ENCODE results near the gene CCDC78.

CCDC78 gene

DNA sequence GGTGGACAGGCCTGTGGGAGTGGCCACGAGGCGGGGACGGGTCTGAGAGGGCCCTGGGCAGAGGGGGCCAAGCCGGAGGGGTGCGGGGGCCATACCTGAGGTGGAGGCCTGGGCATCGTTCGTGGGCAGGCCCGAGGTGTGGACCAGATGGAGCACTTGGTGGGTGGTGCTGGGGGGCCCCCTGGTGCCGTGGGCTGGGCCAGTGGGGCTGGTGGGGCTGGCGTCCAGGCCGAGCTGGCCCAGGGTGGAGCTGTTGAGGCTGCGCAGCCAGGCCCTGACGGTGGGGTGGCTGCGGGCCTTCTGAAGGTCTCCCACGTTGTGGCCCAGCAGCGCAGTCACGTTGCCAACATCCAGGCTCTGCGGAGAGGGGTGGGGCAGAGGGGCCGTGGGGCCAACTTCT, 43.7 kb upstream of the CCDC78 start:
- H3K36me3 Mint-ChIP-seq (ENCODE audit: low read depth): no peaks in the 10 kb centered on the region
- H3K4me1 Mint-ChIP-seq: no peaks in the 10 kb centered on the region
- H3K4me3 Mint-ChIP-seq: no peak overlapping the region
- no peak overlapping the region for H3K27ac Mint-ChIP-seq
- no peaks in the 10 kb centered on the region for H3K9me3 Mint-ChIP-seq
- TF ChIP-seq CTCF (IDR thresholded peaks at IDR 0.05; ENCODE audit: unreplicated experiment in 3 of 3): no peak
- H3K27me3 Mint-ChIP-seq (ENCODE audit: low read depth): peaks cover 5% of the 10 kb centered on the region

GRCh38 chr16:769184-769784, 43.0 kb upstream of the CCDC78 start:
- no peak overlapping the region for H3K4me3 Mint-ChIP-seq
- peaks cover 5% of the 10 kb centered on the region for H3K27me3 Mint-ChIP-seq (ENCODE audit: low read depth)
- H3K9me3 Mint-ChIP-seq: no peaks in the 10 kb centered on the region
- no peaks in the 10 kb centered on the region for H3K36me3 Mint-ChIP-seq (ENCODE audit: low read depth)
- H3K4me1 Mint-ChIP-seq: no peaks in the 10 kb centered on the region
- no peak overlapping the region for H3K27ac Mint-ChIP-seq
- no peak for TF ChIP-seq CTCF (IDR thresholded peaks at IDR 0.05; ENCODE audit: unreplicated experiment in 3 of 3)

DNA sequence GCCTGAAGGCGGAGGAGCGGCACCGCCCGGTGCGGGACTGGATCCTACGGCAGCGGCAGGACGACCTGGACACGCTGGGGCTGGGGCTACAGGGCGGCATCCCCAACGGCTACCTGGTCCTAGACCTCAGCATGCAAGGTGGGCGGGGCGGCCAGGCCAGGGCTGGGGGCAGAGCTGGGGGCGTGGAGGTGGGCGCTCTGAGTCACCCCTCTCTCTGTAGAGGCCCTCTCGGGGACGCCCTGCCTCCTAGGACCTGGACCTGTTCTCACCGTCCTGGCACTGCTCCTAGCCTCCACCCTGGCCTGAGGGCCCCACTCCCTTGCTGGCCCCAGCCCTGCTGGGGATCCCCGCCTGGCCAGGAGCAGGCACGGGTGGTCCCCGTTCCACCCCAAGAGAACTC, 42.2 kb upstream of the CCDC78 start:
- no peak overlapping the region for H3K27ac Mint-ChIP-seq
- no peak overlapping the region for H3K4me3 Mint-ChIP-seq
- H3K36me3 Mint-ChIP-seq (ENCODE audit: low read depth): no peaks in the 10 kb centered on the region
- no peaks in the 10 kb centered on the region for H3K4me1 Mint-ChIP-seq
- peaks cover 5% of the 10 kb centered on the region for H3K27me3 Mint-ChIP-seq (ENCODE audit: low read depth)
- no peak for TF ChIP-seq CTCF (IDR thresholded peaks at IDR 0.05; ENCODE audit: unreplicated experiment in 3 of 3)
- no peaks in the 10 kb centered on the region for H3K9me3 Mint-ChIP-seq

- Mint-ChIP-seq H3K27me3 (ENCODE audit: low read depth) (peaks cover 5% of the 10 kb centered on the region), H3K36me3 (ENCODE audit: low read depth) (no peaks in the 10 kb centered on the region), H3K9me3 (no peaks in the 10 kb centered on the region), H3K4me3 (no peak overlapping the region), H3K4me1 (no peaks in the 10 kb centered on the region), H3K27ac (no peak overlapping the region)
- no peak for TF ChIP-seq CTCF (IDR thresholded peaks at IDR 0.05; ENCODE audit: unreplicated experiment in 3 of 3)
These were observed 41.5 kb upstream of the CCDC78 start for GRCh38 chr16:767743-768235.

- no peak overlapping the region for H3K27ac Mint-ChIP-seq
- H3K4me1 Mint-ChIP-seq: no peaks in the 10 kb centered on the region
- no peaks in the 10 kb centered on the region for H3K36me3 Mint-ChIP-seq (ENCODE audit: low read depth)
- H3K9me3 Mint-ChIP-seq: no peaks in the 10 kb centered on the region
- H3K27me3 Mint-ChIP-seq (ENCODE audit: low read depth): peaks cover 5% of the 10 kb centered on the region
- no peak for TF ChIP-seq CTCF (IDR thresholded peaks at IDR 0.05; ENCODE audit: unreplicated experiment in 3 of 3)
- no peak overlapping the region for H3K4me3 Mint-ChIP-seq
These were observed 40.8 kb upstream of the CCDC78 start for GRCh38 chr16:766820-767640.
